HEK293 (cell line): Measurements from ENCODE around the gene CIROP.
A peak's percentile ranks its signal among the peaks of the same experiment; 100 is the strongest.

Experiments used
- CTCF ChIA-PET: fragments of 350-600 bp; formaldehyde crosslinking; extraction: SDS; loops from one replicate; lab custom pipeline; 2021; ENCODE audit warnings: antibody characterized with exemption; lab: Yijun Ruan, JAX
- POLR2A ChIA-PET: fragments of 300-600 bp; formaldehyde crosslinking; extraction: SDS; loops from one replicate; lab custom pipeline; 2020; ENCODE audit warnings: antibody characterized with exemption, inconsistent platforms; lab: Yijun Ruan, JAX
- H3K27ac ChIP-seq: fragments of 200-500 bp; sonication (Bioruptor generic); 2 replicates; pipeline ENCODE4 v1.5.1; 2014; ENCODE audit warnings: low read depth, low read length, control low read depth, inconsistent platforms; ENCODE audit errors: extremely low read depth
- H3K36me3 ChIP-seq, 2 experiments: fragments of 200-500 bp in 1 of 2; sonication (Bioruptor generic) in 1 of 2; 1 replicate in 1 of 2; 2 replicates in 1 of 2; pipeline ENCODE4 v1.5.1; 2014 to 2017; ENCODE audit warnings: inconsistent platforms in 2 of 2, low read length in 2 of 2; ENCODE audit not compliant: control insufficient read depth in 2 of 2, insufficient read depth in 1 of 2
- H3K4me1 ChIP-seq: fragments of 200-500 bp; sonication (Bioruptor generic); 2 replicates; pipeline ENCODE4 v1.5.1; 2014; ENCODE audit warnings: mild to moderate bottlenecking, low read length, inconsistent platforms; ENCODE audit not compliant: control insufficient read depth, insufficient read depth
- H3K4me3 ChIP-seq: 2 replicates; pipeline ENCODE4 v1.5.1; 2011; ENCODE audit warnings: low read depth, mild to moderate bottlenecking, control low read depth, low read length, moderate library complexity
- H3K9me3 ChIP-seq: fragments of 200-500 bp; sonication (Bioruptor generic); 2 replicates; pipeline ENCODE4 v1.5.1; 2014; ENCODE audit warnings: low read depth, low read length, inconsistent platforms; ENCODE audit not compliant: control insufficient read depth, insufficient read depth
- HIC1 ChIP-seq: fragments of 450-650 bp; formaldehyde crosslinking; IDR thresholded peaks from 2 replicates; pipeline ENCODE4 v1.5.1; 2016; ENCODE audit warnings: missing biosample characterization, missing genetic modification characterization
- PRDM10 ChIP-seq: fragments of 450-650 bp; formaldehyde crosslinking; IDR thresholded peaks from 2 replicates; pipeline ENCODE4 v1.5.1; 2016; ENCODE audit warnings: missing biosample characterization, missing genetic modification characterization
- PRDM4 ChIP-seq: fragments of 450-650 bp; formaldehyde crosslinking; IDR thresholded peaks from 2 replicates; pipeline ENCODE4 v1.5.1; 2017; ENCODE audit warnings: missing biosample characterization, missing genetic modification characterization
- SCRT2 ChIP-seq: fragments of 450-650 bp; formaldehyde crosslinking; IDR thresholded peaks from 2 replicates; pipeline ENCODE4 v1.5.1; 2016; ENCODE audit warnings: missing biosample characterization, missing genetic modification characterization
- ZBTB10 ChIP-seq: fragments of 450-650 bp; formaldehyde crosslinking; IDR thresholded peaks from 2 replicates; pipeline ENCODE4 v1.5.1; 2016; ENCODE audit warnings: missing biosample characterization, missing genetic modification characterization
- ZNF10 ChIP-seq: fragments of 450-650 bp; formaldehyde crosslinking; IDR thresholded peaks from 2 replicates; pipeline ENCODE4 v1.5.1; 2017; ENCODE audit warnings: missing biosample characterization, missing genetic modification characterization
- ZNF23 ChIP-seq: fragments of 450-650 bp; formaldehyde crosslinking; IDR thresholded peaks from 2 replicates; pipeline ENCODE4 v1.5.1; 2016; ENCODE audit warnings: missing biosample characterization, missing genetic modification characterization, borderline replicate concordance
- ZNF362 ChIP-seq: fragments of 450-650 bp; formaldehyde crosslinking; IDR thresholded peaks from 2 replicates; pipeline ENCODE4 v1.5.1; 2016; ENCODE audit warnings: missing biosample characterization, missing genetic modification characterization
- ZNF529 ChIP-seq: fragments of 450-650 bp; formaldehyde crosslinking; IDR thresholded peaks from 2 replicates; pipeline ENCODE4 v1.5.1; 2017; ENCODE audit warnings: missing genetic modification characterization, missing biosample characterization; ENCODE audit not compliant: insufficient replicate concordance
- ZNF558 ChIP-seq: fragments of 450-650 bp; formaldehyde crosslinking; IDR thresholded peaks from 2 replicates; pipeline ENCODE4 v1.5.1; 2016; ENCODE audit warnings: missing biosample characterization, missing genetic modification characterization

CIROP gene

GRCh38 chr14:23137813-23138535, 33.2 kb upstream of the CIROP start:
- TF ChIP-seq ZNF10 (no peak), ZNF362 (tag by site-specific recombination) (no peak), PRDM10 (0 out of 2 replicates have a peak, but pooled peaks have one; percentile 0)
- ChIA-PET POLR2A (no interaction called here), CTCF (interaction anchor here (0.6 to 1.3 kb wide), 4 partner anchors 17 to 224 kb away, joined by 3 to 4 read pairs (median 4); no protein-coding TSS in a partner anchor)
- peaks cover 0 to 10% of the 10 kb centered on the region in 2 experiments; a peak in 2 of 3 replicates for H3K36me3 ChIP-seq
- no peak overlapping the region for H3K4me3 ChIP-seq
- no peak overlapping the region for H3K27ac ChIP-seq
- no peaks in the 10 kb centered on the region for H3K9me3 ChIP-seq
- H3K4me1 ChIP-seq = 0 out of 2 replicates have a peak, but pooled peaks cover 2% of the 10 kb centered on the region

- Histone ChIP-seq H3K27ac (no peak overlapping the region), H3K36me3 (peaks cover 0 to 8% of the 10 kb centered on the region in 2 experiments; a peak in 2 of 3 replicates), H3K9me3 (no peaks in the 10 kb centered on the region), H3K4me3 (no peak overlapping the region), H3K4me1 (0 out of 2 replicates have a peak, but pooled peaks cover 2% of the 10 kb centered on the region)
- CTCF ChIA-PET = interaction anchor here (0.5 to 1.3 kb wide), 4 partner anchors 16 to 225 kb away, joined by 3 to 4 read pairs (median 3); no protein-coding TSS in a partner anchor
- TF ChIP-seq PRDM10 (peak; percentile 37; the same call in 1 of the 2 replicates), HIC1 (tag by site-specific recombination) (no peak)
- POLR2A ChIA-PET = no interaction called here
These were observed 32.5 kb upstream of the CIROP start for GRCh38 chr14:23137192-23137812.

- H3K9me3 ChIP-seq = no peaks in the 10 kb centered on the region
- H3K27ac ChIP-seq = no peak overlapping the region
- peaks cover 0 to 8% of the 10 kb centered on the region in 2 experiments; a peak in 2 of 3 replicates for H3K36me3 ChIP-seq
- H3K4me3 ChIP-seq = no peak overlapping the region
- CTCF ChIA-PET = interaction anchor here (0.5 to 1.8 kb wide), 4 partner anchors 16 to 378 kb away, joined by 3 to 12 read pairs (median 4); no protein-coding TSS in a partner anchor
- no peaks in the 10 kb centered on the region for H3K4me1 ChIP-seq
- POLR2A ChIA-PET = no interaction called here
- TF ChIP-seq ZNF558 (tag by site-specific recombination) (no peak), ZNF529 (tag by site-specific recombination) (no peak), SCRT2 (tag by site-specific recombination) (no peak), ZNF23 (tag by site-specific recombination) (no peak), ZBTB10 (tag by site-specific recombination) (no peak), PRDM4 (tag by site-specific recombination) (no peak)
These were observed 31.9 kb upstream of the CIROP start for GRCh38 chr14:23136566-23137133.
